ENCODE results near the gene NUDT3. TPM values are rescaled to one million over a fixed set of nuclear protein-coding genes. Genes with fewer than 3 reads are reported as not detected.

The NUDT3 gene
- polyA plus RNA-seq, 3 donors, result 9.3 to 33.3 (median 10.9) TPM

- H3K9me3 Mint-ChIP-seq, result peaks cover 0 to 2% (median 0%) of the 10 kb centered on the region in 7 donors
- TF ChIP-seq CTCF (IDR thresholded peaks at IDR 0.05), result no peak
- no peak overlapping the region for H3K27ac ChIP-seq (ENCODE audit: low read depth in 1 of 2, low read length in 2 of 2)
These were observed 117.2 kb downstream of the NUDT3 start for GRCh38 chr6:34275128-34275804.

DNA sequence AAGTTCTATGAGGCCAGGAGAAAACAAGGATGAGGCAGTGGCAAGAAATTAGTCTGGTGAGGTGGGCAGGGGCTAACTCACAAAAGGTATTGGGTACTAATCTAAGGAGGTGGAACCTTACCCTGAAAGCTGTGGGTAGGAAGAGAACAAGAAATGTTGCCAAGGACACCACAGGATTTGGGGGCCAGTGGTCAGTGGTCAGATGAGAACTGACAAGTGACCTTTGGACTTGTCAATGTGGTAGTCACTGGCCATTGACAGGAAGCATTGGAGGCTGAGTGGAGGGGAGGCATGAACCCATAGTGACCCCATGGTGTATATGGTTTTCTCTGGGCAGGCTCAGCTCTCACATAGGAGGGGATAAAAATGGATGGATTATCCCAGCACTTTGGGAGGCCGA is 118.3 kb downstream of the NUDT3 start:
- no peak for TF ChIP-seq CTCF (IDR thresholded peaks at IDR 0.05)
- no peaks in the 10 kb centered on the region for H4K20me1 ChIP-seq (ENCODE audit: insufficient read depth, low read length)
- DNase-seq, result no peak
- H3K27me3 ChIP-seq (ENCODE audit: control insufficient read depth in 2 of 2, insufficient read depth in 2 of 2, low read length in 2 of 2), result no peaks in the 10 kb centered on the region
- peaks cover 0 to 13% of the 10 kb centered on the region in 2 donors for H3K36me3 ChIP-seq (replicated peaks in 1 of 2; ENCODE audit: control insufficient read depth in 1 of 2, insufficient read depth in 2 of 2, low read length in 2 of 2)
- intact Hi-C loops (cut with micrococcal nuclease), result no loop called here
- H3K27ac ChIP-seq (ENCODE audit: low read depth in 1 of 2, low read length in 2 of 2), result peak overlapping the region in 1 of 2 donors; percentile 84
- Mint-ChIP-seq H3K36me3 (peaks cover 19 to 24% of the 10 kb centered on the region in 2 donors), H3K4me3 (no peak overlapping the region), H3K9me3 (peaks cover 0 to 3% (median 0%) of the 10 kb centered on the region in 7 donors), H3K27ac (peak overlapping the region in 6 of 7 donors; percentile 0 to 94 (median 76)), H3K4me1 (peaks cover 45% of the 10 kb centered on the region), H3K27me3 (ENCODE audit: low read depth in 3 of 3) (peaks cover 0 to 1% (median 0%) of the 10 kb centered on the region in 3 donors)
- H2AFZ ChIP-seq (ENCODE audit: insufficient read depth, low read depth, low read length, poor library complexity, severe bottlenecking), result no peak overlapping the region
- no peak overlapping the region for H3K9ac ChIP-seq (ENCODE audit: insufficient read depth, low read length, poor library complexity, severe bottlenecking)
- H3K4me3 ChIP-seq (replicated peaks in 1 of 3; ENCODE audit: low read depth in 2 of 3, low read length in 3 of 3), result no peak overlapping the region
- no peak overlapping the region for H3K4me2 ChIP-seq (replicated peaks; ENCODE audit: extremely low read depth, low read length, poor library complexity, severe bottlenecking)
- no CpG with 5 or more reads among the region's 1 CpG for WGBS (ENCODE audit: insufficient coverage)
- H3K79me2 ChIP-seq (ENCODE audit: insufficient read depth, low read length), result no peaks in the 10 kb centered on the region
- no peaks in the 10 kb centered on the region for H3K9me3 ChIP-seq (replicated peaks in 1 of 2; ENCODE audit: control insufficient read depth in 1 of 2, insufficient read depth in 1 of 2, low read length in 2 of 2)
- peaks cover 39 to 40% of the 10 kb centered on the region in 2 donors for H3K4me1 ChIP-seq (ENCODE audit: control insufficient read depth in 1 of 2, insufficient read depth in 2 of 2, low read length in 2 of 2)

More at GRCh38 chr6:34275128-34275804, 117.2 kb downstream of the NUDT3 start:
- Mint-ChIP-seq H3K27me3 (ENCODE audit: low read depth in 3 of 3) (peaks cover 0 to 1% (median 0%) of the 10 kb centered on the region in 3 donors), H3K4me3 (no peak overlapping the region), H3K4me1 (peaks cover 57% of the 10 kb centered on the region), H3K27ac (peak overlapping the region in 2 of 7 donors; percentile 36 to 60), H3K36me3 (peaks cover 28 to 35% of the 10 kb centered on the region in 2 donors)
- no peaks in the 10 kb centered on the region for H4K20me1 ChIP-seq (ENCODE audit: insufficient read depth, low read length)
- intact Hi-C loops (cut with micrococcal nuclease), result no loop called here
- DNase-seq, result no peak
- H3K4me2 ChIP-seq (replicated peaks; ENCODE audit: extremely low read depth, low read length, poor library complexity, severe bottlenecking), result no peak overlapping the region
- H3K4me3 ChIP-seq (replicated peaks in 1 of 3; ENCODE audit: low read depth in 2 of 3, low read length in 3 of 3), result no peak overlapping the region
- no peaks in the 10 kb centered on the region for H3K9me3 ChIP-seq (replicated peaks in 1 of 2; ENCODE audit: control insufficient read depth in 1 of 2, insufficient read depth in 1 of 2, low read length in 2 of 2)
- WGBS (ENCODE audit: insufficient coverage), result 95% methylated on average over 3 of the region's 3 CpGs
- H2AFZ ChIP-seq (ENCODE audit: insufficient read depth, low read depth, low read length, poor library complexity, severe bottlenecking), result no peak overlapping the region
- H3K27me3 ChIP-seq (ENCODE audit: control insufficient read depth in 2 of 2, insufficient read depth in 2 of 2, low read length in 2 of 2), result no peaks in the 10 kb centered on the region
- peaks cover 50 to 51% of the 10 kb centered on the region in 2 donors for H3K4me1 ChIP-seq (ENCODE audit: control insufficient read depth in 1 of 2, insufficient read depth in 2 of 2, low read length in 2 of 2)
- H3K36me3 ChIP-seq (replicated peaks in 1 of 2; ENCODE audit: control insufficient read depth in 1 of 2, insufficient read depth in 2 of 2, low read length in 2 of 2), result peaks cover 2 to 22% of the 10 kb centered on the region in 2 donors
- no peak overlapping the region for H3K9ac ChIP-seq (ENCODE audit: insufficient read depth, low read length, poor library complexity, severe bottlenecking)
- H3K79me2 ChIP-seq (ENCODE audit: insufficient read depth, low read length), result no peaks in the 10 kb centered on the region
